ENCODE results near the gene EME2. TPM values are rescaled to one million over a fixed set of nuclear protein-coding genes. Genes with fewer than 3 reads are reported as not detected.

Gene EME2
- total RNA-seq, 1 experiment from 2014 or later = 24.2 TPM

GRCh38 chr16:1818204-1818872, 45.7 kb downstream of the EME2 start:
- peaks cover 9% of the 10 kb centered on the region; the same call in 1 of the 2 replicates for H3F3A ChIP-seq (ENCODE audit: insufficient read depth, low read depth)
- BruUV-seq (replicated peaks) = no TSS peak
- POLR2A ChIA-PET (ENCODE audit: unreplicated experiment) = no interaction called here

GRCh38 chr16:1818873-1819525, 46.4 kb downstream of the EME2 start:
- Histone ChIP-seq H3K79me2 (ENCODE audit: low read depth) (no peaks in the 10 kb centered on the region), H3K27ac (no peak overlapping the region), H3K4me1 (replicated peaks; ENCODE audit: insufficient read depth) (no peaks in the 10 kb centered on the region), H3F3A (ENCODE audit: insufficient read depth, low read depth) (peaks cover 6% of the 10 kb centered on the region; the same call in 1 of the 2 replicates), H3K4me2 (no peak overlapping the region), H3K27me3 (ENCODE audit: insufficient read depth, low read depth) (no peaks in the 10 kb centered on the region), H3K36me3 (ENCODE audit: low read depth) (0 out of 2 replicates have a peak, but pooled peaks cover 6% of the 10 kb centered on the region), H4K20me1 (ENCODE audit: insufficient read depth) (no peaks in the 10 kb centered on the region), H3K4me3 (no peak overlapping the region), H3K9me2 (ENCODE audit: insufficient read depth) (no peaks in the 10 kb centered on the region), H2AFZ (no peak overlapping the region), H3K9me3 (ENCODE audit: insufficient read depth, low read depth) (no peaks in the 10 kb centered on the region)
- CTCF ChIA-PET = no interaction called here
- DNase-seq = no peak
- no TSS peak for BruUV-seq (replicated peaks)
- intact Hi-C loops (cut with micrococcal nuclease; ENCODE audit: unreplicated experiment) = no loop called here
- TF ChIP-seq CTCF (conservative IDR thresholded peaks at IDR 0.05) = no peak
- POLR2A ChIA-PET (ENCODE audit: unreplicated experiment) = no interaction called here

More at GRCh38 chr16:1818204-1818872, 45.7 kb downstream of the EME2 start:
- Histone ChIP-seq H3K27me3 (ENCODE audit: insufficient read depth, low read depth) (no peaks in the 10 kb centered on the region), H3K27ac (no peak overlapping the region), H3K4me3 (no peak overlapping the region), H3K9me2 (ENCODE audit: insufficient read depth) (no peaks in the 10 kb centered on the region), H3K4me2 (no peak overlapping the region), H3K9me3 (ENCODE audit: insufficient read depth, low read depth) (no peaks in the 10 kb centered on the region), H3K36me3 (ENCODE audit: low read depth) (0 out of 2 replicates have a peak, but pooled peaks cover 6% of the 10 kb centered on the region), H2AFZ (no peak overlapping the region), H3K4me1 (replicated peaks; ENCODE audit: insufficient read depth) (no peaks in the 10 kb centered on the region), H3K79me2 (ENCODE audit: low read depth) (no peaks in the 10 kb centered on the region), H4K20me1 (ENCODE audit: insufficient read depth) (no peaks in the 10 kb centered on the region)
- TF ChIP-seq EZH2 (IDR thresholded peaks at IDR 0.05; ENCODE audit: low read depth) = no peak
- TF ChIP-seq CTCF (conservative IDR thresholded peaks at IDR 0.05) = no peak
- intact Hi-C loops (cut with micrococcal nuclease; ENCODE audit: unreplicated experiment) = no loop called here
- CTCF ChIA-PET = no interaction called here
- no peak for DNase-seq

GRCh38 chr16:1819611-1820010, 47.0 kb downstream of the EME2 start:
- Histone ChIP-seq H3K4me2 (no peak overlapping the region), H2AFZ (no peak overlapping the region), H3K4me3 (no peak overlapping the region), H3K36me3 (ENCODE audit: low read depth) (0 out of 2 replicates have a peak, but pooled peaks cover 6% of the 10 kb centered on the region), H3F3A (ENCODE audit: insufficient read depth, low read depth) (peaks cover 11% of the 10 kb centered on the region; the same call in 1 of the 2 replicates), H3K79me2 (ENCODE audit: low read depth) (no peaks in the 10 kb centered on the region), H3K27ac (no peak overlapping the region), H3K4me1 (replicated peaks; ENCODE audit: insufficient read depth) (no peaks in the 10 kb centered on the region), H3K9me3 (ENCODE audit: insufficient read depth, low read depth) (no peaks in the 10 kb centered on the region), H3K27me3 (ENCODE audit: insufficient read depth, low read depth) (no peaks in the 10 kb centered on the region), H3K9me2 (ENCODE audit: insufficient read depth) (no peaks in the 10 kb centered on the region), H4K20me1 (ENCODE audit: insufficient read depth) (no peaks in the 10 kb centered on the region)
- TF ChIP-seq CTCF (conservative IDR thresholded peaks at IDR 0.05) = no peak
- TF ChIP-seq EZH2 (IDR thresholded peaks at IDR 0.05; ENCODE audit: low read depth) = no peak
- CTCF ChIA-PET = no interaction called here
- no peak for DNase-seq
- POLR2A ChIA-PET (ENCODE audit: unreplicated experiment) = no interaction called here
- BruUV-seq (replicated peaks) = no TSS peak
- intact Hi-C loops (cut with micrococcal nuclease; ENCODE audit: unreplicated experiment) = no loop called here

Data from PC-9 (cell line).